AG09309 (cell line): ENCODE results near the gene BTN2A1.
A peak's percentile ranks its signal among the peaks of the same experiment; 100 is the strongest.
"Not testable (repeated sequence)": the region's sequence is repeated elsewhere in the genome, so short reads cannot be mapped to it uniquely, and the experiment has no call there.

Source experiments
- DNase-seq: peaks from one replicate; pipeline ENCODE4 v3.0.0-alpha.2; 2010; ENCODE audit warnings: low read depth
- H3K4me3 ChIP-seq: 2 replicates; pipeline ENCODE4 v1.5.1; 2011; ENCODE audit warnings: mild to moderate bottlenecking, low read depth, low read length, moderate library complexity; ENCODE audit not compliant: control insufficient read depth
- TF ChIP-seq, protein P1 (sequence below): IDR thresholded peaks from 2 replicates; pipeline ENCODE4 v1.5.1; 2011; ENCODE audit warnings: mild to moderate bottlenecking, low read depth, low read length, inconsistent platforms; ENCODE audit not compliant: insufficient read depth, control insufficient read depth; ENCODE audit errors: missing control alignments

Gene BTN2A1

DNA sequence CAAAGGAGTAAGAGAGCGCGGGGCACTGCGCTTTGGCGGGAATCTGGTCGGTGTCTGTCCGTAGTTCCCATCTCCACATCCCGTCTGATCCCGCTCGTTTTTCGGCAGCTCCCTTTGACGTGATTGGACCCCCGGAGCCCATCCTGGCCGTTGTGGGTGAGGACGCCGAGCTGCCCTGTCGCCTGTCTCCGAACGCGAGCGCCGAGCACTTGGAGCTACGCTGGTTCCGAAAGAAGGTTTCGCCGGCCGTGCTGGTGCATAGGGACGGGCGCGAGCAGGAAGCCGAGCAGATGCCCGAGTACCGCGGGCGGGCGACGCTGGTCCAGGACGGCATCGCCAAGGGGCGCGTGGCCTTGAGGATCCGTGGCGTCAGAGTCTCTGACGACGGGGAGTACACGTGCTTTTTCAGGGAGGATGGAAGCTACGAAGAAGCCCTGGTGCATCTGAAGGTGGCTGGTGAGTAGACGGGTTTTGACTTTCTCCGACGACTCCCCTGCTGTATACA lies 43.8 kb downstream of the BTN2A1 start:
- TF ChIP-seq, protein P1, sequence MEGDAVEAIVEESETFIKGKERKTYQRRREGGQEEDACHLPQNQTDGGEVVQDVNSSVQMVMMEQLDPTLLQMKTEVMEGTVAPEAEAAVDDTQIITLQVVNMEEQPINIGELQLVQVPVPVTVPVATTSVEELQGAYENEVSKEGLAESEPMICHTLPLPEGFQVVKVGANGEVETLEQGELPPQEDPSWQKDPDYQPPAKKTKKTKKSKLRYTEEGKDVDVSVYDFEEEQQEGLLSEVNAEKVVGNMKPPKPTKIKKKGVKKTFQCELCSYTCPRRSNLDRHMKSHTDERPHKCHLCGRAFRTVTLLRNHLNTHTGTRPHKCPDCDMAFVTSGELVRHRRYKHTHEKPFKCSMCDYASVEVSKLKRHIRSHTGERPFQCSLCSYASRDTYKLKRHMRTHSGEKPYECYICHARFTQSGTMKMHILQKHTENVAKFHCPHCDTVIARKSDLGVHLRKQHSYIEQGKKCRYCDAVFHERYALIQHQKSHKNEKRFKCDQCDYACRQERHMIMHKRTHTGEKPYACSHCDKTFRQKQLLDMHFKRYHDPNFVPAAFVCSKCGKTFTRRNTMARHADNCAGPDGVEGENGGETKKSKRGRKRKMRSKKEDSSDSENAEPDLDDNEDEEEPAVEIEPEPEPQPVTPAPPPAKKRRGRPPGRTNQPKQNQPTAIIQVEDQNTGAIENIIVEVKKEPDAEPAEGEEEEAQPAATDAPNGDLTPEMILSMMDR, result no peak
- peak overlapping the region; percentile 18 for H3K4me3 ChIP-seq
- DNase-seq, result no peak

DNA sequence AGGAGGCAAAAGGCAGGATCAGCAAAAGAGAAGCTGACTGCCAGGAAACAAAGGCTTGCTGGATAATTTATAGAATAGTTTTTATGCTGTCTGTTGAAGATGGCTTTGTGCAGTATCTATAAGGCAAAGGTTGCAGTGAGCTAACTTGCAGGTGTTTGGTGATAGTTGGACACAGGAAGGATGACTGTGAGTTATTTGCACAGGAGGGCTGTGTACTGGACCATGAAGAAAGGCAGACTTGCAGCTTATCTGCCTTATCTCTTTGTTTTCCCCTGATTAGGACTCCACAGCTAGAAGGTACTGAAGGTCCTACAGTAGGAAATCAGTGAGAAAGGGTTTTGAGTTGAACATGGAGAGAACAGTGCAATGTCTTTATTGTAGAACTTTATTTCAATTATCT lies 44.4 kb downstream of the BTN2A1 start:
- DNase-seq, result no peak
- TF ChIP-seq, protein P1, result no peak
- H3K4me3 ChIP-seq, result no peak overlapping the region

DNA sequence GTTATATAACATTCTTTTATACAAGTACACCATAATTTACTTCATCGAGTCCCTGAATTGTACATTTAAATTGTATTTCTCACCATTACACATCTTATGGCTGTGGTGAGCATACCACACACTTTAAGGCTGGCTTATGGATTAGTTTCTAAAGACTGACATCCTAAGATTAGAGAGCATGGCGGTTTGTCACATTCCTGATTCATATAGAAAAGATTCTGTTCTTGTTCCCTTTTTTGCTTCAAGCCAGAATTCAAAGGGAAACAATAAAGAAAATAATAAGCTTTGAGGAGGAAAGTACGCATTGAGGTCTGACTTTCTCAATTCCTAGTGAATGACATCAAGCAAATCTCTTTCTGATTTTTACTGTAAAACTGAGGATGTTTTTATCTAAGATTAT lies 44.9 kb downstream of the BTN2A1 start:
- no peak for DNase-seq
- H3K4me3 ChIP-seq, result no peak overlapping the region
- TF ChIP-seq, protein P1, result no peak

DNA sequence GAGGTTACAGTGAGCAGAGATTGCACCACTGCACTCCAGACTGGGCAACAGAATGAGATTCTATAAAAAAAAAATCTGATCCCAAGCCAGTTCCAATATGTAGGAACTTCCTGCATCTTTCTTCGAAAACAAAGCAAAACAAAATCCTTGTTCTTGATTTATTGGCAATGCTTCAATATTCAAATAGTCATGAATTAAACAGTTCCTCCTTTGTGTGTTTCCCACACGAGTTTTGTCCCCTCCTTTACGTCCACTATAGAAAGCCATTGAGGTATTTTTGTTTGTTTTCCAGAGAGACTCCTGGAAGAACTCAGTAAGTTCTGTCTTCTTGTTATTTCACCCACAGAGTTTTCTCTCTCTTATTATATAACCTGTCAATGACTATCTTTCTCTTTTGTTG lies 49.9 kb downstream of the BTN2A1 start:
- H3K4me3 ChIP-seq, result no peak overlapping the region
- TF ChIP-seq, protein P1, result no peak
- DNase-seq, result no peak

DNA sequence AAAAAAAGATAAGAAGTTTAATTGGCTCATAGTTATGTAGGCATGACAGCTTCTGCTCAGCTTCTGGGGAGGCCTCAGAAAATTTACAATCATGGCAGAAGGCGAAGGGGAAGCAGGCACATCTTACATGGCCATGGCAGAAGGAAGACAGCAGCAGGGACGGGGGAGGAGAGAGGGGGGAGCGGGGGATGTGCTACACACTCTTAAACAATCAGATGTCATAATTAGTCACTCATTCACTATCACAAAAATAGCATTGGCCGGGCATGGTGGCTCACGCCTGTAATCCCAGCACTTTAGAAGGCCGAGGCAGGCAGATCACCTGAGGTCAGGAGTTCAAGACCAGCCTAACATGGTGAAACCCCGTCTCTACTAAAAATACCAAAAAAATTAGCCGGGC lies 53.3 kb downstream of the BTN2A1 start:
- not testable (repeated sequence) for DNase-seq, H3K4me3 ChIP-seq

DNA sequence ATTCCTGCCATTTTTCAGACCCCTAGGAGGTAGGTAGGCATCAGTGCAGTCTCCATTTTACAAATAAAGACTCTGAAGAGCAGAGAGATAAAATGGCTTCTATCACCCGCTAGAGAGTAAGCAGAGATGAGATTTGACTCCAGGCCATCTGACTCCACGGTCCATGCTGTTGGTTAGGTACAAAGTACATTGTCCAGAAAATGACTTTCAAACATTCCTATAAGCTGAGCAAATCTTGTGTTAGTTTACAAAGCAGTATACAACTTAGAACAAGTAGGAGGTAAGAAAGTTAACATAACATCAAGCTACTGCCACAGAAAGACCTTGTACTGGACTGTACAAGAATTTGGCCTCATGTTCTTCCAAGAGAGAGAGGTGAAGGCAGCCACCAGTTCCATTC lies 57.2 kb downstream of the BTN2A1 start:
- DNase-seq, result no peak
- TF ChIP-seq, protein P1, result no peak
- H3K4me3 ChIP-seq, result no peak overlapping the region

DNA sequence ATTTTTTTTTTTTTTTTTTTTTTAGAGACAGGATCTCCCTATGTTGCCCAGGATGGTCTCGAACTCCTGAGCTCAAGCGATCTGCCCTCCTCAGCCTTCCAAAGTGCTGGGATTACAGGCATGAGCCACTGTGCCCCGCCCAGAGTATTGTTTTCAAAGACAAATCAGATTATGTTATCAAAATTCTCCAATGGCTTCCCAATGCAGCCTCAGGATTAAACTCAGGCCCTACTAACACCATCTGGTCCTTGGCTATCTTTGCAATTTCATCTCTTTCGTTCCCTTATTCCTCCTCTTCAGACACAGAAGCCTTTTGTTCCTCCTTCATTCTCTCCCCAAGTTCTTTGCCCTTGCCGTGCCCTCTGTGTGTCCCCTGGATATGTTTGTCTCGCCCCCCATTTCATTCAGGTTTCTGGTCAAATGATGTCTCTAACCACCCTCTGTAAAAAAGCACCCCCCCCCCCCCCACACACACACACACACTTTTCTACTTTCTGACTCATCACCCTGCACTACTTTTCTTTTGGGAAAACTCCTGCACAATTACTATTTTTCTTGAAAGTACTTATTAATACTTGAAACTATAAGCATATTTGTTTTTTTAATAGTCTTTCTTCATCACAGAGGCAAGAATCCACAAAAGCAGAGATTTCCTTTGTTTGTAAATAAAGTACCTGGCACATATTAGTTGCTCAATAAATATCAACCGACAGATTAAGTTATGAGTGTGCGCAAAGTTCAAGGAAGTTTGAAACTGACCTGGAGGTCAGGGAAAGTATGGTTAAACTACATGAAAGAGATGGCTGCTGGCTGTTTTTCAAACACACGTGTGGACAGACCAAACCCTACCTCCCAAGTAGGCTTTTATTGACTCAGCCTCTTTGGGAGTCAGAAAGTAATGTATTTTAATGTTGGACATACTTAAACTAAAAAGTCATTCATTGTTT lies 59.0 kb downstream of the BTN2A1 start:
- no peak overlapping the region for H3K4me3 ChIP-seq
- TF ChIP-seq, protein P1, result no peak

More for the DNA sequence above, 59.0 kb downstream of the BTN2A1 start:
- no peak for DNase-seq
